SK-N-SH (cell line): Measurements from ENCODE around the gene SPIRE1. TPM values are rescaled to one million over a fixed set of nuclear protein-coding genes. Genes with fewer than 3 reads are reported as not detected.
"Not testable (repeated sequence)": the region's sequence is repeated elsewhere in the genome, so short reads cannot be mapped to it uniquely, and the experiment has no call there.

Experiments
- CTCF ChIA-PET: fragments of 300-600, 350-600 bp; formaldehyde crosslinking; extraction: SDS; loops from one replicate; lab custom pipeline; 2021; lab: Yijun Ruan, JAX
- POLR2A ChIA-PET: fragments of 350-600 bp; sonication (Branson Sonifier 250); formaldehyde crosslinking; extraction: SDS; loops from one replicate; lab custom pipeline; 2020; ENCODE audit warnings: antibody characterized with exemption, inconsistent platforms; lab: Yijun Ruan, JAX
- DNase-seq: peaks from one replicate; pipeline ENCODE4 v3.0.0; 2012
- H2AFZ ChIP-seq: fragments of 200-600 bp; sonication (generic); 2 replicates; pipeline ENCODE4 v1.8.1; 2016; ENCODE audit warnings: antibody characterized with exemption, mild to moderate bottlenecking, low read depth
- H3F3A ChIP-seq: fragments of 200-600 bp; sonication (generic); replicated peaks from 2 replicates; pipeline ENCODE3; 2016; ENCODE audit warnings: antibody characterized with exemption, mild to moderate bottlenecking; ENCODE audit not compliant: insufficient read depth
- H3K27ac ChIP-seq, 2 experiments: fragments of 200-500 bp in 1 of 2; fragments of 200-600 bp in 1 of 2; sonication (Bioruptor generic) in 1 of 2; sonication (generic), shearing (Covaris generic) in 1 of 2; 2 replicates each; pipeline versions ENCODE4 v1.5.1 to v1.6.1; 2014 to 2016; ENCODE audit warnings: low read depth in 2 of 2, inconsistent platforms in 1 of 2, low read length in 1 of 2, mild to moderate bottlenecking in 1 of 2, mixed read lengths in 1 of 2
- H3K27me3 ChIP-seq: fragments of 200-600 bp; sonication (generic), shearing (Covaris generic); 2 replicates; pipeline ENCODE4 v1.6.1; 2016; ENCODE audit warnings: mixed run types; ENCODE audit not compliant: insufficient read depth
- H3K36me3 ChIP-seq, 2 experiments: fragments of 200-500 bp in 1 of 2; fragments of 200-600 bp in 1 of 2; sonication (Bioruptor generic) in 1 of 2; sonication (generic) in 1 of 2; replicated peaks in 1 of 2; 2 replicates each; pipeline versions ENCODE3 to v1.5.1; 2014 to 2016; ENCODE audit warnings: low read length in 1 of 2, mild to moderate bottlenecking in 1 of 2; ENCODE audit not compliant: insufficient read depth in 2 of 2, control insufficient read depth in 1 of 2
- H3K4me1 ChIP-seq, 2 experiments: fragments of 200-500 bp in 1 of 2; fragments of 200-600 bp in 1 of 2; sonication (Bioruptor generic) in 1 of 2; sonication (generic), shearing (Covaris generic) in 1 of 2; 2 replicates each; pipeline versions ENCODE4 v1.5.1 to v1.6.1; 2014 to 2016; ENCODE audit warnings: low read depth in 1 of 2, low read length in 1 of 2, mixed run types in 1 of 2; ENCODE audit not compliant: insufficient read depth in 2 of 2, control insufficient read depth in 1 of 2
- H3K4me2 ChIP-seq: fragments of 200-600 bp; sonication (generic), shearing (Covaris generic); 2 replicates; pipeline ENCODE4 v1.6.1; 2017; ENCODE audit warnings: mixed run types
- H3K4me3 ChIP-seq, 2 experiments: fragments of 200-500 bp in 1 of 2; fragments of 200-600 bp in 1 of 2; sonication (Bioruptor generic) in 1 of 2; sonication (generic), shearing (Covaris generic) in 1 of 2; 2 replicates each; pipeline versions ENCODE4 v1.5.1 to v1.8.1; 2014 to 2016; ENCODE audit warnings: low read depth in 2 of 2, inconsistent platforms in 1 of 2, low read length in 1 of 2, mild to moderate bottlenecking in 1 of 2, mixed read lengths in 1 of 2, moderate library complexity in 1 of 2
- H3K79me2 ChIP-seq: fragments of 200-600 bp; sonication (generic); 2 replicates; pipeline ENCODE4 v1.8.1; 2017; ENCODE audit warnings: mild to moderate bottlenecking; ENCODE audit not compliant: insufficient read depth
- H3K9ac ChIP-seq: fragments of 200-600 bp; sonication (generic); 2 replicates; pipeline ENCODE4 v1.6.1; 2017; ENCODE audit warnings: mixed run types
- H3K9me2 ChIP-seq: fragments of 200-600 bp; sonication (generic); 2 replicates; pipeline ENCODE4 v1.6.1; 2017; ENCODE audit warnings: mixed run types
- H3K9me3 ChIP-seq: fragments of 200-600 bp; sonication (generic); 2 replicates; pipeline ENCODE4 v1.6.1; 2017; ENCODE audit warnings: mixed run types, mild to moderate bottlenecking, moderate library complexity
- H4K20me1 ChIP-seq: fragments of 200-600 bp; sonication (generic); 2 replicates; pipeline ENCODE4 v1.6.1; 2017; ENCODE audit warnings: mild to moderate bottlenecking, mixed run types; ENCODE audit not compliant: insufficient read depth
- CHD2 ChIP-seq: fragments of 150-350 bp; IDR thresholded peaks from 2 replicates; pipeline ENCODE4 v1.6.1; 2018; ENCODE audit warnings: low read length; ENCODE audit not compliant: partially characterized antibody
- ELF1 ChIP-seq: IDR thresholded peaks from 2 replicates; pipeline ENCODE4 v1.4.0; 2012
- EZH2phosphoT487 ChIP-seq: fragments of 200-600 bp; sonication (generic); IDR thresholded peaks from 2 replicates; pipeline ENCODE4 v1.6.1; 2017; ENCODE audit warnings: low read depth, mixed run types, mild to moderate bottlenecking, antibody characterized with exemption, moderate library complexity, borderline replicate concordance
- IRF3 ChIP-seq: fragments of 150-350 bp; IDR thresholded peaks from 2 replicates; pipeline ENCODE4 v1.6.1; 2016; ENCODE audit warnings: mild to moderate bottlenecking, low read depth, low read length
- NRF1 ChIP-seq: IDR thresholded peaks from 2 replicates; pipeline ENCODE4 v1.6.1; 2012; ENCODE audit warnings: low read depth, mild to moderate bottlenecking, low read length
- POLR2AphosphoS5 ChIP-seq: IDR thresholded peaks from 2 replicates; pipeline ENCODE4 v1.6.1; 2012; ENCODE audit warnings: low read depth, low read length
- RAD21 ChIP-seq: IDR thresholded peaks from 2 replicates; pipeline ENCODE4 v1.6.1; 2012; ENCODE audit warnings: mild to moderate bottlenecking, low read length
- RFX5 ChIP-seq: IDR thresholded peaks from 2 replicates; pipeline ENCODE4 v1.6.1; 2012; ENCODE audit warnings: mild to moderate bottlenecking, improper control_type of control experiment, low read length
- TEAD4 ChIP-seq: IDR thresholded peaks from 2 replicates; pipeline ENCODE4 v1.4.0; 2012; ENCODE audit warnings: mild to moderate bottlenecking, borderline replicate concordance; ENCODE audit not compliant: insufficient read depth
- USF2 ChIP-seq: fragments of 150-350 bp; IDR thresholded peaks from 2 replicates; pipeline ENCODE4 v1.6.1; 2017; ENCODE audit warnings: antibody characterized with exemption, low read length, low read depth, borderline replicate concordance
- WGBS: methylation state at CpG from one replicate; pipeline ENCODE4 v1.1.6; 2017; ENCODE audit warnings: low lambda C conversion rate; 5-methylcytosine and 5-hydroxymethylcytosine counted together
- polyA plus RNA-seq, 3 experiments: library from polyadenylated mRNA; depleted of rRNA; stranded (reverse); fragments of >200 nt; gene quantifications; 2 replicates each; pipeline ENCODE4 v1.2.3, GENCODE V29; 2012

The SPIRE1 gene
- polyA plus RNA-seq, 1 of the 3 experiments (the other 2 are of a cell fraction): 6.7 TPM

- POLR2A ChIA-PET: no interaction called here
- no peak overlapping the region for H3K4me3 ChIP-seq
- H4K20me1 ChIP-seq: no peaks in the 10 kb centered on the region
- no peaks in the 10 kb centered on the region for H3K27me3 ChIP-seq
- DNase-seq: no peak
- H3K27ac ChIP-seq: no peak overlapping the region
- H3K4me2 ChIP-seq: no peak overlapping the region
- H3K9me3 ChIP-seq: no peaks in the 10 kb centered on the region
- TF ChIP-seq IRF3 (no peak), POLR2AphosphoS5 (no peak), EZH2phosphoT487 (no peak), CHD2 (no peak), RFX5 (no peak), TEAD4 (no peak), USF2 (no peak), RAD21 (no peak), ELF1 (no peak), NRF1 (no peak)
- H3F3A ChIP-seq: no peaks in the 10 kb centered on the region
- WGBS: 94% methylated on average over 5 of the region's 5 CpGs
- peaks cover 7% of the 10 kb centered on the region; the same call in 1 of the 2 replicates for H3K79me2 ChIP-seq
- H3K36me3 ChIP-seq: peaks cover 0 to 28% of the 10 kb centered on the region in 2 experiments
- CTCF ChIA-PET: no interaction called here
- H2AFZ ChIP-seq: no peak overlapping the region
- no peak overlapping the region for H3K9ac ChIP-seq
- no peaks in the 10 kb centered on the region for H3K4me1 ChIP-seq
- H3K9me2 ChIP-seq: no peaks in the 10 kb centered on the region
Observed at GRCh38 chr18:12485479-12486105, 172.3 kb downstream of the SPIRE1 start.

- H3K4me1 ChIP-seq, H3K9me3 ChIP-seq, DNase-seq, H3K79me2 ChIP-seq, H3K27me3 ChIP-seq, POLR2A ChIA-PET, H4K20me1 ChIP-seq, H3K9me2 ChIP-seq, H3K27ac ChIP-seq, H3K4me2 ChIP-seq, H2AFZ ChIP-seq, H3F3A ChIP-seq, H3K9ac ChIP-seq, H3K4me3 ChIP-seq, CTCF ChIA-PET: not testable (repeated sequence)
- H3K36me3 ChIP-seq: peaks cover 7 to 28% of the 10 kb centered on the region in 2 experiments
- over 99% methylated on average over 10 of the region's 10 CpGs for WGBS
Observed at GRCh38 chr18:12481915-12482314, 176.0 kb downstream of the SPIRE1 start.
